ENCODE measurements around the gene RCC2.
"Not testable (repeated sequence)": the region's sequence is repeated elsewhere in the genome, so short reads cannot be mapped to it uniquely, and the experiment has no call there.

RCC2 gene

DNA sequence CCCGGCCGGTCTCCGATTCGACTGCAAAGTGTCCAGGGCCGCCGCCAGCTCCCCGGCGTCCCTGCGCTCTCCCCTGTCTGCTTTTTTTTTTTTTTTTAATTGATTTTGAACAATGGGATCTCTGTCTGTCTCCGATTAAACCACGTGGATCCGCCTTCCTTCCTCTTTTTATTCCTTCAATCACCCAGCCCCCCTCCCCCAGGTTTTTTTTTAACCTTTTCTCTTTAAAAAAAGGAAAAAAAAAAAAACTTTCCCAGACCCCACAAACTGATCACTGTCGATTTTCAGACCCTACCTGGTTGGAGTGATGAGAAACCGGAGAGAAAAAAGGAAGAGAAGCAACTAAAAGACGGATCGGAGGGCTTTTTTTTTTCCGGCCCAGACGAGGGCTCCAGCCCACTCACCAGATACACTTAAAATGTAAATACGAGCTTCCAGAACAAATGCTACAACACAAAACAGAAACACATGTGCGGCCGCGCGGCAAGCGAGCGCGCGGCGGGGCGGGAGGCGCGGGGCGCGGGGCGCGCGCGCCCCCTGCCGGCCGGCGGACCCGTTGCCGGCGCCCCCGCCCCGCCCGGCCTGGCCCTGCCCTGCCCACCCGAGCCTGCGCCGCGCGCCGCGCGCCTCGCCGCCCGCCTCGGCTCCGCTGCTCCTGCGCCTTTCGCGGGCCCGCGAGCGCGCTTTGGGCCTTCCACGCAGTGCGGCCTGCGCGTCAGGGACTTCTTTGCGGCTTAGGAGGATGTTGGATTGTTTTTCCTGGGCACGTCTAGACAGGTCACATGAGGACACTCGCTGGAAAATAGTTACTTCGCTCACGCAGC lies at the start of gene RCC2:
TSS of gene RCC2 (minus strand) at position 428 of the 824 bp plus-strand sequence. CDS start 1,163 bp downstream, outside the sequence.
- peak; percentile 42 for DNase-seq

DNA sequence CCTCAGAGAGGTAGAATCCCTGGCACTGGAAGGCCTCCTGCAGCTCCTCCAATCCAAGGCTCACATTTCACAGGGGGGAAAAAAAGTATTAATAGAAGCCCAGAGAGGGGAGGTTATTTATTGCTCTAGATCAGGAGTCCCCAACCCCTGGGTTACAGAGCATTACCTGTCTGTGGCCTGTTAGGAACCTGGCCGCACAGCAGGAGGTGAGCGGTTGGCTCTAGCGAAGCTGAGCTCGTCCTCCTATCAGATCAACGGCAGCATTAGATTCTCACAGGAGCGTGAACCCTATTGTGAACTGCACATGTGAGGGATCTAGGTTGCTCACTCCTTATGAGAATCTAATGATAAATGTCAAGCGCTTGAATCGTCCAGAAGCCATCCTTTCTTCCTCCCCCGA lies 46.8 kb upstream of the RCC2 start:
- DNase-seq: no peak

DNA sequence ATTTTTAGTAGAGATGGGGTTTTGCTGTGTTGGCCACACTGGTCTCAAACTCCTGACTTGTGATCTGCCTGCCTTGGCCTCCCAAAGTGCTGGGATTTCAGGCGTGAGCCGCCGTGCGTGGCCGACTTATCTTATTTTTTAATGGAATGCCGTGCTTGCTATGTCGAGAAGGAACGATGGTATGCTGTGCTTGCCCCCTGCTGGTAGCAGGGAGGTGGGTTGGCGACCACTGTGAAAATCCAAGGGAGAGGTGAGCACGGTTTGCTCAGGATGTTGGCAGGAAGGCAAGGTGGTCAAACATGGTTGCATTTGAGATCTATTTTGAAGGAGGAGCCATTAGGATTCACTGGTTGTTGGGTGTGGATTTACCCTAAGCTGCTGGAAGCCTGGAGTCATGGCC lies 45.8 kb upstream of the RCC2 start:
- no peak for DNase-seq

DNA sequence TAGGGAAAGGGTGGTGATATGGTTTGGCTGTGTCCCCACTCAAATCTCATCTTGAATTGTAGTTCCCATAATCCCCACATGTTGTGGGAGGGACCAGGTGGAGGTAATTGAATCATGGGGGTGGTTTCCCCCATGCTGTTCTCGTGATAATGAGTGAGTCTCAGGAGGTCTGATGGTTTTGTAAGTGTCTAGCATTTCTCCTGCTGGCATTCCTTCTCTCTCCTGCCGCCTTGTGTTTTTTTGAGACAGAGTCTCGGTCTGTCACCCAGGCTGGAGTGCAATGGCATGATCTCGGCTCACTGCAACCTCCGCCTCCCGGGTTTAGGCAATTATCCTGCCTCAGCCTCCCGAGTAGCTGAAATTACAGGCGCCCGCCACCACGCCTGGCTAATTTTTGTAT lies 42.5 kb upstream of the RCC2 start:
- not testable (repeated sequence) for DNase-seq

DNA sequence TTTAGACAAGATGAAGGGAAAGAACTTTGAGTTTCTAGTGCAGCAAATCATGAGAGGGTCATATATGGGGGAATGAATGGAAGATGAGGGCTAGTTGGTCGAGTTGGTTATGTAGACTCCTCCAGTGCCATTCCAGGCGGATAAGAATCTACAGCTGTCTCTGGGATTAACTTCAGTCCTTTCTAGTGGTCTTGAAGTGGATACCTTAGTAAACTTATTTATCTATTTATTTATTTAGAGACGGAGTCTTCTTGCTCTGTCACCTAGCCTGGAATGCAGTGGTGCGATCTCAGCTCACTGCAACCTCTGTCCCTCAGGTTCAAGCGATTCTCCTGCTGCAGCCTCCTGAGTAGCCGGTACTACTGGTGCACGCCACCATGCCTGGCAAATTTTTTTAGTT lies 41.4 kb upstream of the RCC2 start:
- DNase-seq: no peak

DNA sequence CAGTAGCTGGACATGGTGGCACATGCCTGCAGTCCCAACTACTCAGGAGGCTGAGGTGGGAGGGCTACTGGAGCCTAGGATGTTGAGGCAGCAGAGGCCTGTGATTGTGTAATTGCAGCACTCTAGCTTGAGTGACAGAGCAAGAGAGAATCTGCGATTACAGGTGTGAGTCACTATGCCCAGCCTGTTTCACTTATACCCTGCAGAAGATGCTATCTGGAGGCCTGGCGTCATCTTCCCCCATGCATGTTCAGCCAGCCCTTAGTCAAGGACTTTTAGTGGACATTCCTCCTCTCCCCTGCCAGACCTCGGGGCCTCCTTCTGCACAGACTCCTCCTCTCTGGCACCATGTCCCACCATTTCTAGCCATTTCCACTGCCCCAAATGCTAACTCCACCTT lies 36.3 kb upstream of the RCC2 start:
- no peak for DNase-seq

DNA sequence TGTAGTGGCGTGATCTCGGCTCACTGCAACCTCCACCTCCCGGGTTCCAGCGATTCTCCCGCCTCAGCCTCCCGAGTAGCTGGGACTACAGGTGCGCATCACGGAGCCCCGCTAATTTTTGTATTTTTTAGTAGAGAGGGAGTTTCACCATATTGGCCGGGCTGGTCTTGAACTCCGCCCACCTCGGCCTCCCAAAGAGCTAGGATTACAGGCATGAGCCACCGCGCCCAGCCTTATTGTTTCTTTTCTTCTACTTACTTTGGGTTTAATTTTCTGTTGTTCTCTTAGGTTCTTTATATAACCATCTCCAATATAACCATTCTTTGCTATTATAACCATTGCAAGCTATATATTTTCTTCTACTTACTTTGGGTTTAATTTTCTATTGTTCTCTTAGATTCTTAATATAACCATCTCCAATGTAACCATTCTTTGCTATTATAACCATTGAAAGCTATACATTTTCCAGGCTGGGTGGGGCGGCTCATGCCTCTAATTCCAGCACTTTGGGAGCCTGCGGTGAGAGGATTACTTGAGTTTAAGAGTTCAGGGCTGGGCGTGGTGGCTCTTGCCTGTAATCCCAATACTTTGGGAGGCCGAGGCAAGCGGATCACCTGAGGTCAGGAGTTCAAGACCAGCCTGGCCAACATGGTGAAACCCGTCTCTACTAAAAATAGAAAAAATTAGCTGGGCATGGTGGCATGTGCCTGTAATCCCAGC lies 35.5 kb upstream of the RCC2 start:
- not testable (repeated sequence) for DNase-seq

DNA sequence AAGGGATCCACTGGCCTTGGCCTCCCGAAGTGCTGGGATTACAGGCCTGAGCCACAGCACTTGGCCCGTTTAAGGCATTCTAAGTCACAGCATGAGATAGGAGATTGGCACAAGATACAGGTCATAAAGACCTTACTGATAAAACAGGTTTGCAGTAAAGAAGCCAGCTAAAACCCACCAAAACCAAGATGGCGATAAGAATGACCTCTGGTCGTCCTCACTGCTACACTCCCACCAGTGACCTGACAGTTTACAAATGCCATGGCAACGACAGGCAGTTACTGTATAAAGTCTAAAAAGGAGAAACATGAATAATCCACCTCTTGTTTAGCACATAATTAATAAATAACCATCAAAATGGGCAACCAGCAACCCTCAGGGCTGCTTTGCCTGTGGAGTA lies 33.3 kb upstream of the RCC2 start:
- no peak for DNase-seq

DNA sequence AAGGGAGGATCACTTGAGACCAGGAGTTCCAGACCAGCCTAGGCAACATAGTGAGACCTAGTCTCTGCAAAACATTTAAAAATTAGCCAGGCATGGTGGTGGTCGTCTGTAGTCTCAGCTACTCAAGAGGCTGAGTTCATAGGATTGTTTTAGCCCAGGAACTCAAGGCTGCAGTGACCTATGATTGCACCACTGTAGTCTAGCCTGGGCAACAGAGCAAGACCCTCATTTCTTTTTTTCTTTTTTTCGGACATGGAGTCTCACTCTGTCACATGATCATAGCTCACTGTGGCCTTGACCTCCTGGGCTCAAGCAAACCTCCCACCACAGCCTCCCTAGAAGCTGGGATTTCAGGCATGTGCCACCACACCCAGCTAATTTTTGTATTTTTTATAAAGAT lies 31.9 kb upstream of the RCC2 start:
- no peak for DNase-seq

DNA sequence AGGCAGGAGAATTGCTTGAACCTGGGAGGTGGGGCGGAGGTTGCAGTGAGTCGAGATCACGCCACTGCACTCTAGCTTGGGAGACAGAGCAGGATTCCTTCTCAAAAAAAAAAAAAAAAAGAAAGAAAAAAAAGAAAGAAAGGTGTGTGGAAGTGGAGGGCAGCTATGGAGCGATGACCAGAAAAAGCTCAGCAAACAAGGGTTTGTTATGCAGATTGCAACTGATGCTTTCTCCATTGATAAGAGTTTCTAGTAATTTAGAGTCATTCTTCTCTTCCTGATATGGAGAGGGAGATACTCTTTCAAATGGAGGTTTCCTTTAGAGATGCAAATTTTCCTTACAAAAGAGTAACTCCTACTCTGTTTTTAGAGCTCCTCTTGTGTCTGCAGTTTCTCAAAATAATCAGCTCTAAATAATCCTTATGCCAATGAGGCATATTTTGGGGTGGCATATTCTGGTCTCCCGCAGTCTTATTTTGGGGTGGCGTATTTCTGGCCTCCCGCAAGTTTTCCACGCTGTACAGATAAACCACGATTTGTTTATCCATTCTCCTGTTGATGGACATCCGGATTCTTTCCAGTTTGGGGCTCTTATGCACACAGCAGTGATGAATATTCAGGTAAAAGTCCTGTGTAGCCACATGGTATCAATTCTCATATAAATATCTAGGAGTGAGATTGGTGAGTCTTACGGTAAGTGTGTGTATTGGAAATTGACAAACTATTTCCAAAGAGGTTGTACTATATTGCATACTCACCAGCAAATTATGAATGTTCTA lies 30.7 kb upstream of the RCC2 start:
- DNase-seq: no peak

DNA sequence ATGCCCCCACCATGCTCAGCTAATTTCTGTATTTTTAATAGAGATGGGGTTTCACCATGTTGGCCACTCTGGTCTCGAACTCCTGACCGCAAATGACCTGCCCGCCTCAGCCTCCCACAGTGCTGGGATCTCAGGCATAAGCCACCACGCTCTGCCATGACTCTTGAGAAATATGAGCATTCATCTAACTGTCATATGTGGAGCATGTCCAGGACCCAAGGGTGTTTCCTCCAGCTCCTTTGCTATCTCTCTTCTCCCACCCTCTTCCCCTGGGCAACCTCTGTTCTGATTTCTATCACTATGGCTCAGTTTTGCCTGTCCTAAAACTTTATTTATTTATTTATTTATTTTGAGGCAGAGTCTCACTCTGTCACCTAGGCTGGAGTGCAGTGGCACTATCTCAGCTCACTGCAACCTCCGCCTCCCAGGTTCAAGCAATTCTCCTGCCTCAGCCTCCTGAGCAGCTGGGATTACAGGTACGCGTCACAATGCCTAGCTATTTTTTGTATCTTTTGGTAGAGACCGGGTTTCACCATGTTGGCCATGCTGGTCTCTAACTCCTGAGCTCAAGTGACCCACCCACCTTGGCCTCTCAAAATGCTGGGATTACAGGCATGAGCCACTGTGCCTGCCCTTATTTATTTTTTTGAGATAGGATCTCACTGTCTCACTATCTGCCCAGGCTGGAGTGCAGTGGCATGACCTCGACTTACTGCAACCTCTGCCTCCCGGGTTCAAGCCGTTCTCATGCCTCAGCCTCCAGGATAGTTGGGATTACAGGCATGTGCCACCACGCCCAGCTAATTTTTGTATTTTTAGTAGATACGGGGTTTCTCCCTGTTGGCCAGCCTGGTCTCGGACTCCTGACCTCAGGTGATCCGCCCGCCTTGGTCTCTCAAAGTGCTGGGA lies 29.1 kb upstream of the RCC2 start:
- DNase-seq: not testable (repeated sequence)

DNA sequence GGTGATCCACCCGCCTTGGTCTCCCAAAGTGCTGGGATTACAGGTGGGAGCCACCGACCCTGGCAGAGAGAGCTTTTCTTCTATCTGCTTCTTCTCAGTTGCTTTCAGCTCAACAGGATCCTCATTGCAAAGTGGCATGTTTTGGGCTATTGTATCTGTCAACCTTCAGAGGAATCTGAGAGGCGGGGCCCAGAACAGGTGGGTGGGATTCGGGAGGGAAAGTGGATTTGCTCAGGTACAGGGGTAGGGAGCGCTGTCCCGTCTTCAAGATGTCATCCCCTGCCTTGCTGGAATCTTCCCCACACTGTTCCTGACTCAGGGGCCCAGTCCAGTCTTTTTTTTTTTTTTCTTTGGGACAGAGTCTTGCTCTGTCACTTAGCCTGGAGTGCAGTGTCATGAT lies 26.9 kb upstream of the RCC2 start:
- no peak for DNase-seq

DNA sequence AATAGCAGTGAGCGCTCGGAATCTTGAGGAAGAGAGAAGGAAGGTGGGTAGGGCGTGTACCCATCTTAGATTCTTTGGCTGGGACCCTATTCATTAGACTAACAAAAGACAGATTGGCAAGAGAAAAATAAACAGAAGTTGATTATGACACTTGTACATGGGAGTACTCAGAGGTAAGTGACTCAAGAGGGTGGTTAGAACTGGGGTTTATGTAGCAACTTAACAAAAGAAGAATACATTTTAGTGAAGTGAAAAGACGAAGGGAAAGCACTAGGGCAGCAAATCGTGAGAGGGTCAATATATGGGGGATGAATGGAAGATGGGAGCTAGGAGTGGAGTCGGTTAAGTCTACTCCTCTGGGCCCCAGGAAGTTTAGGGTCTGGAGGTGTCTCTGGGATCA lies 25.8 kb upstream of the RCC2 start:
- DNase-seq: no peak

DNA sequence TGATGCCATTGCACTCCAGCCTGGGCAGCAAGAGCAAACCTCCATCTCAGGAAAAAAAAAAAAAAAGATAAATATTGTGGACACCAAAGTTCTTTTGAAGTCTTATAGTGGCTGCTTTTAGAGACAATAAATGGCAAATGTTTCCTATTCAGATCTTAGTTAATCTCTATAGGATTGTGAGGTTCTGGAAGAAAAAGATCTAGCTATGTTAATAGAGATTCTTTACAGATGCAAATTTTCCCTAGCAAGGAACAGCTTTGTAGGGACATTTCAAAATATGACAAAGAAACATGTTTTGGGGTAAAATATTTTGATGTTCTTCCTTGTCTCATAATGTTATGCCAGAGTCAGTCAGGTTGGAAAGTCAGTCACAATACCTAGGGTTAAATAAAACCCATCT lies 24.5 kb upstream of the RCC2 start:
- DNase-seq: no peak

DNA sequence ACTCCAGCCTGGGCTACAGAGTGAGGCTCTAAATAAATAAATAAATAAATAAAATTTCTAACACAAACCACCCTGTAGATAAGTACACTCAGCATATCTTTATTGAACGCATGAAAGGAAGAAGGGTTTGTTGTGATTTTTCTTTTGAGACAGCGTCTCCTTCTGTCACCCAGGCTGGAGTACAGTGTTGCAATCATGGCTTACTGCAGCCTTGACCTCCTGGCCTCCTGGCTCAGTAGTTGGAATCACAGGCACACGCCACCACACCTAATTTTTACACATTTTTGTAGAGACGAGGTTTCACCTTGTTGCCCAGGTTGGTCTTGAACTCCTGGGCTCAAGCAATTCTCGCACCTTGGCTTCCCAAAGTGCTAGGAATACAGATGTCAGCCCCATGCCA lies 23.2 kb upstream of the RCC2 start:
- DNase-seq: no peak

DNA sequence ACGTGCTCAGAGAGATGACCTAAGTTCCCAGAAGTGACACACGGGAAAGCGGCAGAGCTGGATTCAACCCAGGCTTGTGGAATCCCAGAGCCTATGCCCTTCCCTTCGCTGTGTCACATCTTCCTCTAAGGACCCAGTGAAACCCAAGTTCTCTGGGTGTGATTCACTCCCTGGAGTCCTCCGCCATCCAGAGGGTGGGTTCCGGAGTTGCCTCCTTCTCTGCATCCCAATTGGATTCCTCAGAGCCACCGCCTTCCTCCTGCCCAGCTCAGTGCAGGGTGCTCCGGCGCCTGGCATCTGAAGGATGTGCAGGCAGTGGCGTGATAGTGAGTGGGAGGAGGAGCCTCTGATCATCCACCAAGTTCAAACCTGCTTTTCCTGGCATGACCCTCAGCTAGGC lies 20.7 kb upstream of the RCC2 start:
- DNase-seq: no peak

DNA sequence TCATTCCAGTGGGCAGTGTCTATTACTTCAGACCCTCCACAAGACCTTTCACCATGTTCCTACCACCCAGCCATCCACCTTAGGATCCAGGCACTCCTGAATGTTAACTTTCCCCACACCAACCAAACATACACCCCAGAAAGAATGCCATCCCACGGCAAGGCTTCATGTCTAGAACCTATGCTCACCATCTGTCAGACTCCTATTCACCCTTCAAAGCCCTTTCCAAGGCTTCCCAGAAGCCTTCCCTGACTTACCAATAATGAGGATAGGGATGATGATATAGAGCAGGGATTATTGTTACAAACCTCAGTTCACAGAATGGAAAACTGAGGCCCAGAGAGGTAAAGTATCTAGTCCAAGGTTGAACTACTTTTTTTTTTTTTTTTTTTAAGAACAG lies 19.3 kb upstream of the RCC2 start:
- DNase-seq: no peak

DNA sequence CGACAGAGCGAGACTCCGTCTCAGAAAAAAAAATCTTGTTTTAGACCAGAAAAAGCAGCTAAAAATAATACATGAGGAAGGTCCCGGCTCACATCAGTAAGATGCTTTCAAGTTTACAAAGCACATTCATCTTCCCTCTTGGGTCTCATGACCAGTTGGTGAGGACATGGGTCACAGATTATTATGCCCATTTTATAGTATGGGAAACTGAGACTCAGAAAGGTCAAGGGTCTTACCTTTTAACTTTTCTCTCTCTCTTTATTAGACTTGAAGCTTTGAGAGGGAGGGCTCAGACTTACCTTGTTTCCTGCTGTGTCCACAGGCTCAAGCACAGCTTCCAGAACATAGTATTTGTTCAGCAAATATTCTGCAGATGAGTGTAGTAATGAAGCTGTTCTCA lies 13.2 kb upstream of the RCC2 start:
- DNase-seq: no peak

DNA sequence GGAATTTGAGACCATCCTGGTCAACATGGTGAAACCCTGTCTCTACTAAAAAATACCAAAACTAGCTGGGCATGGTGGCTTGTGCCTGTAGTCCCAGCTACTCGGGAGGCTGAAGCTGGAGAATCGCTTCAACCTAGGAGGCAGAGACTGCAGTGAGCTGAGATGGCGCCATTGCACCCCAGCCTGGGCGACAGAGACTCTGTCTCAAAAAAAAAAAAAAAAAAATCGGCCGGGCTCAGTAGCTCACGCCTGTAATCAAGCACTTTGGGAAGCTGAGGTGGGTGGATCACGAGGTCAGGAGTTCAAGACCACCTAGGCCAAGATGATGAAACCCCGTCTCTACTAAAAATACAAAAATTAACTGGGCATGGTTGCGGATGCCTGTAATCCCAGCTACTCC lies 12.7 kb upstream of the RCC2 start:
- DNase-seq: not testable (repeated sequence)

DNA sequence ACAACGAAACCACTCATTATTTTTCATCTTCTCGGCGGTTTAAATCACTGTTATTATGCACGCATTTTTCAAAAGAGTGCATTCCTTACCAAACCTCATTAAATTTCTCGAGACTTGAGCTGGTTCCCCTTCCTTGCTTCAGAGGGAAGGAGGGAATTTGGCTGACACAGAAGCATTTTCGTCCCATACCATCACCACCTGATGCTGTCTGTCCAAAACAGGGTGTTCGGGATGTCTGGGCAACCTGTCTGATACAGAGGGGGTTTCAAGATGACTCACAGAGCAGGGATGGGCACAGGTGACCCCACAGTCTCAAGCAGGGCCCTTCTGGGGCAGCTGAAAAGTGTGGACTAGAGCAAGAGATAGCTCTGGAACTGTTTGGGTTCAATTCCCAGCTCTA lies 12.3 kb upstream of the RCC2 start:
- DNase-seq: no peak

DNA sequence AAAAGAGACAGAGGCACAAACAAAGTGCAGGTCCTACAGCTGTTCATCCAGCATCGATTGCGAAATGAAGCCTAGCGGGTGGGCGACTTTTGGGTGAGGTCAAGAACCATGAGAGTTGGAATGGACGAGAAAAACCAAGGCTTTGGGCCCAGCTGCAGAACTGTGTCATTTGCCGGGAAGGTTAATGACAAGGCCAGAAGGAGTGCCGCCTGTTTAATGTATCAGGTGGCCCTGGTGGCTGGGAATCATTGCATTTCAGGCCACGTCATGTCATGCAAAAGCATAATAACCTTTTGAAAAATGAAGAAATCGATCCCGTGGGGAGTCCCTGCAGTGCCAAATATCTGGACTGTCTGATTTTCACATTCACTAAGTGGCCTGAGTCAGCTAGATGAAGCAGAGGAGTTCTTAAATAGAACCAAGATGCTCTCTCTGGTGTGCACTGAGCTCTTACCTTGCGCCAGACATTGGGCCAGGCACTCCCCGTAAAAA lies 8.1 kb upstream of the RCC2 start:
- no peak for DNase-seq

DNA sequence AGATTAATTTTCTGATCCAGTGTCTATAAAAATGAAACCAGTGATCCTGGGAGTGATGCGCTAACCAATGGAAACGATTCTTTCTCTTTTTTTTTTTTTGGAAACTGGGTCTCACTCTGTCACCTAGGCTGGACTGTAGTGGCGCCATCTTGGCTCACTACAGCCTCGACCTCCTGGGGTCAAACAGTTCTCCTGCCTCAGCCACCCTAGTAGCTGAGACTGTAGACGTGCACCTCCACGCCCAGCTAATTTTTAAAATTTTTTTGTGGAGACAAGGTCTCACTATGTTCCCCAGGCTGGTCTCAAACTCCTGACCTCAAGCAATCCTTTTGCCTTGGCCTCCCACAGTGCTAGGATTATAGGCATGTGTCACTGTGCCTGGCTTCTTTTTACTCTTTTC lies 3.4 kb upstream of the RCC2 start:
- DNase-seq: no peak

DNA sequence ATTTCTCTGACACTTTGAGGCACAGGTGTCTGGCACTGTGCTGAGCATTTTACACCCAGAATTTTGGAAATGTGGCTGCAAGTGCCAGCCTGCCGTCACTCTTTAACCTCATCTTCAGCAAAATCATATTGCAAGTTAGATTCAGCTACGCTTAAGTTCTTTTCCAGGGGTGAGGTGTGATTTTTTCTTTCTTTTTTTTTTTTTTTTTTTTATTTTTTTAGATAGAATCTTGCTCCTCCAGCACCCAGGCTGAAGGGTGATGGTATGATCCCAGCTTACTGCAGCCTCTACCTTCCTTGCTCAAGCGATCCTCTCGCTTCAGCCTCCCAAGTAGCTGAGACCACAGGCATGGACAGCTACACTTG lies 2.5 kb upstream of the RCC2 start:
- no peak for DNase-seq

Measured in NCI-H2081 treated with DMSO at 0.1 percent for 48 hours (cell line).